Fibroblast of lung (primary cell): ENCODE measurements around the gene IFNA10.
"Not testable (repeated sequence)": the region's sequence is repeated elsewhere in the genome, so short reads cannot be mapped to it uniquely, and the experiment has no call there.

Experiments
- CTCF ChIP-seq, 2 donors: IDR thresholded peaks in 1 of 2; conservative IDR thresholded peaks in 1 of 2; 1 replicate in 1 of 2; 2 replicates in 1 of 2; pipeline ENCODE4 v1.5.1; 2011 to 2012; ENCODE audit warnings: low read length in 2 of 2, control low read depth in 1 of 2, inconsistent platforms in 1 of 2, low read depth in 1 of 2, mild to moderate bottlenecking in 1 of 2
- EZH2 ChIP-seq: IDR thresholded peaks from 2 replicates; pipeline ENCODE4 v1.5.1; 2012; ENCODE audit warnings: low read length, control low read depth, mild to moderate bottlenecking; ENCODE audit errors: missing control alignments

DNA sequence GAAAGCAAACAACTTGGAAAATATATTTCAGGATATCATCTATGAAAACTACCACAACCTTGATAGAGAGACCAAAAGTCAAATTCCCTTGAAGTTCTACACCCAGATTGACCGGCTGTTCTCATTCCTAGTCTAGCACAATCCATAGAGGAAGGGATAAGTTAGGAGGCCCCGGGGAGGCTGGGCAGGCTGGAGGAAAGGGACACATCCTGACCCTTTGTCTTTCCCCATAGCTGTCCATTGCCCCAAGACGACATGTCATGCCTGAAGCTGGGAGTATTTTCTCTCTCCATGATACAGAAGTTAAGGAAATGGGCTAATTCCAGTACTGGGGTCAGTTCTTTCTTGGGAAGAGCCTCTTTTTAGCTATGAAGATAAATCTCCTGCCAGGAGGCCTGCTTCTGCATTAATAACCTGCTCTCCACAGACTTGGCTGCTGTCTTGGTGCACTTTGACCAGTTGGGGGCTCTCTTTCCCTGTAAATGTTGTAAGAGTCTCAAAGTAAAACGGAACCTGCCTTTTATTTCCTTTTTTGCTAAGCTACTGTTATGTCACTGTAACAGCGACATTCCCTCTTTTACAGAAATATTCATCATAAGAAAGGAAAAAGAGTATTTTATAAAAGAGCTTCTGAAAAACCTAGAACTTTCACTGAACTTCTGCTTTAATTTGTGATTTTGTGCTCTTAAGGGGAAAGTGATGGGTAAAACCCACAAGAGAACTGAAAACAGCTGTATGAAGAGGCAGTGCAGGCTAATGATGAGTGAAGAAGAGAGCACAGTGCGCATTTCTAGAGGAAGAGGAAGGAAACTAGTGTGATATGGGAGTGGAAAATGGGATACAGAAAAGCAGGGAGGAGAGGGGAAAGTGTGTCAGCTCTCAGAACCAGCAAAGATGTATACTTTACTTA, 11.8 kb downstream of the IFNA10 start:
- TF ChIP-seq EZH2, result not testable (repeated sequence)
- peak; percentile 42 to 56 for TF ChIP-seq CTCF (conservative IDR thresholded peaks at IDR 0.05 in 1 of 2, IDR thresholded peaks at IDR 0.05 in 1 of 2; ENCODE audit: low read depth in 1 of 2, low read length in 2 of 2)
